Ramos (cell line): ENCODE data around the gene INTS14.
"Not testable (repeated sequence)": the region's sequence is repeated elsewhere in the genome, so short reads cannot be mapped to it uniquely, and the experiment has no call there.

Experiments
- in situ Hi-C: fragments of 300-500 bp; cut with MboI; formaldehyde crosslinking; loops from one replicate; pipeline ENCODE4 v1.14.3; 2022; ENCODE audit warnings: low sequenced_read_pairs; ENCODE audit not compliant: unreplicated experiment

Gene INTS14

GRCh38 chr15:65587094-65587493 is 23.8 kb downstream of the INTS14 start:
- in situ Hi-C loops: no loop called here

DNA sequence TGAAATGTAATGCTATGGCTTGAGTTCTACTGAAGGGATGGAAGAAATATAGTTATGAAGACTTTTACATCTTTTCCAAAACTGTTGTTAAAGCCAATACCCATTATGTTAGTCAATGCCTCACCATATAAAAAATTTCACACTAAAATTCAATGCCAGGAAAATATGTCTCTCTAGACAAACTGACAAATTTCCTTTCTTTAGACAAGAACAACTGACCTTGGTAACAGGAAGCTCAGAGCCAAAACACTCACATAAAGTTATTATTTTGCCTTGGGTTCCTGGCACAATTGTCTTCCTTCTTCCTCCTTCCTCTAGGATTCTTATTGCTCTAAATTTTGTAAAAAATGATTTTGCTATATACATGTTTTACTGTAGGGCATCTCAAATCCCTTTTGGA is 26.7 kb downstream of the INTS14 start:
- in situ Hi-C loops: no loop called here

- in situ Hi-C loops: no loop called here
Observed at GRCh38 chr15:65583701-65584100, 27.2 kb downstream of the INTS14 start.

DNA sequence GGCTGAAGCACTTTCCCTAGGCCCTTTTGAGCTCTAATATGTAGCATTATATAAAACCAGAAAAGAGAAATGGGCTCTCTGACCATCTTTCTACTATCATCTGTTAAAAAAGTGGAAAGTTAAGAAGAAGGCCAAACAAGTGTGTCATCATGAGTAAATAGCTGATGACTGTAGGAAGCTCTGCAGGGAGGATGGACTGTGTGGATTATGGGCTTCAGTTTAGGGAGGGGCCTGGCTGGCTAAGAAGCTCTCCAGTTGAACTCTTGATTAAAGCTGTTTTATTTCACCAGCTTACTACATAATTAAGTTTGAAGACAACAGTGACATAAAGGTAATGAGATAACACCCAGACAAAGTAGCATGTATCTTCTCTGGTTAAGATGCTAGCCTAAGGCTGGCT is 30.6 kb downstream of the INTS14 start:
- in situ Hi-C loops: no loop called here

DNA sequence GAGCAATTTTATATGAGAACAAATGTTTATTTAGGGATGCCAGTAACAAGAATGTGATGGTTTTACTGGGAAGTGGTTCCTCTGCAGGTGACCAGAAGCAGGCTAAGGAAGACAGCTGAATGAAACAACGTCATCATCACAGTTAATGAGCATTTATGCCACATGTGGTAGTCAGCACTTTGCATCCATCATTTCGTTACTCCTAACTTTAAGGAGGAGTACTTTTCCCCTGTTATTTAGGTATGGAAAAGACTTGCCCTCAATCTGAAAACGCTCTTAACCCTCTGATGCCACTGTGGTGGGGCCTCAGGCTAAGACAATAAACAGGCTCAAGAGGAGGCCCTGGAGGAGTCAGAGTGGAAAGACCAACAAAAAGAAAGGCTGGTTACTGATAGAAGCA is 31.2 kb downstream of the INTS14 start:
- in situ Hi-C loops: no loop called here

- in situ Hi-C loops: no loop called here
Observed at GRCh38 chr15:65578904-65579728, 31.8 kb downstream of the INTS14 start.

- in situ Hi-C loops: no loop called here
Observed at GRCh38 chr15:65577129-65577996, 33.6 kb downstream of the INTS14 start.

- in situ Hi-C loops: no loop called here
Observed at GRCh38 chr15:65576664-65577063, 34.3 kb downstream of the INTS14 start.

DNA sequence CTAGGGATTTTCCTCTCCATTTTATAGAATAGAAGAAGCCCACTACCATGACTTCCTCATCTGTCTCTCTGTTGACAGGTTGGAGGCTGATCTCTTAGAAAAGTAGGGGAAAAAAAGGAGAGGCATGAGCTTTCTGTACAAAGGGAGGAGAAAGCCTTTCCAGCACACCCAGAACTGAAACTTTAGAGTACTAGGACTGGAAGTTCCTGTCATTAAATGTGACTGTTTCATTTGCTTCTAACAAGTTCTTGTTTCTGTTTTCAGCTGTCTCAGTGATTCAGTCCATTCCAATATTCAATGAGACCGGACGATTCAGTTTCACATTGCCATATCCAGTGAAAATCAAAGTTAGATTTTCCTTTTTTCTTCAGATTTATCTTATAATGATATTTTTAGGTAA is 39.0 kb downstream of the INTS14 start:
- in situ Hi-C loops: no loop called here

DNA sequence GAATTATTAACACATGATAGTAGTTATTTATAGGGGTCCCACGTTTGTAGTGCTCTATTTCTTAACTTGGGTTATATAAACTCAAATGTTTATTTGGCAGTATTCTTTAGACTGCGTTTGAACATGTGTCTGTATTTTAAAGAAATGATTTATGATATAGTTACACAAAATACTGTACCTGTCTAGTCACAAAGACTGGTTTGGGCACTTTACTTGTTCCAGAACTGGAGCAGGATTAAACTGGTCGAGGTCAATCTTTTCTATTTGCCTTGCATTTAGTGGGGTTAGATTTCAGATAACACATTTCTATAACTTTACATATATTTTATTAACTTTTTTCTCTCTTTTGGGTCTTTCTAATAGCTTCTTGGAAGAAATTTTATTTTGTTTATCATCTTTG is 41.2 kb downstream of the INTS14 start:
- in situ Hi-C loops: no loop called here

- in situ Hi-C loops: no loop called here
Observed at GRCh38 chr15:65561934-65562333, 49.0 kb downstream of the INTS14 start.

GRCh38 chr15:65559941-65560340 is 51.0 kb downstream of the INTS14 start:
- in situ Hi-C loops: no loop called here

- in situ Hi-C loops: no loop called here
Observed at GRCh38 chr15:65558997-65559760, 51.8 kb downstream of the INTS14 start.

- in situ Hi-C loops: no loop called here
Observed at GRCh38 chr15:65558336-65558735, 52.6 kb downstream of the INTS14 start.

- in situ Hi-C loops: no loop called here
Observed at GRCh38 chr15:65556622-65557021, 54.3 kb downstream of the INTS14 start.

DNA sequence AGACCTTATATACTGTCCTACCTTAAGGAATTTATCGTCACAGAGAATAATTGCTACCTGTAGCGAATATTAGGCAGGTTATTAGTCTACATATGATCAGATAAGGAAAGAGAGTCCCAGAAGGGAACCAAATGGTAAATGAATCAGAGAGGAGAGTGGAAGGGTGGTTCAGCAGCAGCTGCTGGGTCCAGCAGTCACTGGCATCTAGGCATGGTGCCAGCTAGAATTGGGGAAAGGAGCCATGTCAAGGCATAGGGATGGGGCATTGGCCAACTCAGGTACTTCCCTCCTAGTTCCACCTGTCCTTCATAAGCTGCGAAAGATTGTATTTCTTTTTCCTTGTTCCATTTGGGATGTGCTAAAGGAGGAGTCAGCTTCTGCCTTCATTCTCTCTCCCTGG is 57.2 kb downstream of the INTS14 start:
- in situ Hi-C loops: no loop called here

DNA sequence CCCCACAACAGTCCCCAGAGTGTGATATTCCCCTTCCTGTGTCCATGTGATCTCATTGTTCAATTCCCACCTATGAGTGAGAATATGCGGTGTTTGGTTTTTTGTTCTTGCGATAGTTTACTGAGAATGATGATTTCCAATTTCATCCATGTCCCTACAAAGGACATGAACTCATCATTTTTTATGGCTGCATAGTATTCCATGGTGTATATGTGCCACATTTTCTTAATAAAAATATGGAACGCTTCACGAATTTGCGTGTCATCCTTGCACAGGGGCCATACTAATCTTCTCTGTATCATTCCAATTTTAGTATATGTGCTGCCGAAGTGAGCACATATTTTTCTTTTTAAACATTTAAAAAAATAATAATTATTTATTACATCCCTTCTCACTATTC is 58.1 kb downstream of the INTS14 start:
- in situ Hi-C loops: not testable (repeated sequence)

DNA sequence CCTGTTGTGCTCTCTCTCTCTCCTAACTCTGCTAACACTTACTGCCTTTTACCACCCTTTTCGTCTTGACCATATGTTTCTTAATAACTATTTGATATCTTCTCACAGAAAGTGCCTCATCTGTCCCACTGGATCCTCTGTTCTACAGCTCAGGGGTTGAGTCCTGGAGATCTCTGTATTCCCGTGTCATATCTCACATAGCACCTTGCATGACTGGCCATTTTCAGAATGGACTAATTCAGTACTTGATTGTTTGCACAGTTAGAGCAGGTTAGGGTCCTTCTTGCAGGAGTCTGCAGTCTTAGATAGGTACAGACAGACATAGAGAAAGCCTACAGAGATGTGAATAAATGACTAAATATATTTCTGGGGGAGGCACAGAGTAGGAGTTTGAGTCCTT is 59.7 kb downstream of the INTS14 start:
- in situ Hi-C loops: no loop called here

DNA sequence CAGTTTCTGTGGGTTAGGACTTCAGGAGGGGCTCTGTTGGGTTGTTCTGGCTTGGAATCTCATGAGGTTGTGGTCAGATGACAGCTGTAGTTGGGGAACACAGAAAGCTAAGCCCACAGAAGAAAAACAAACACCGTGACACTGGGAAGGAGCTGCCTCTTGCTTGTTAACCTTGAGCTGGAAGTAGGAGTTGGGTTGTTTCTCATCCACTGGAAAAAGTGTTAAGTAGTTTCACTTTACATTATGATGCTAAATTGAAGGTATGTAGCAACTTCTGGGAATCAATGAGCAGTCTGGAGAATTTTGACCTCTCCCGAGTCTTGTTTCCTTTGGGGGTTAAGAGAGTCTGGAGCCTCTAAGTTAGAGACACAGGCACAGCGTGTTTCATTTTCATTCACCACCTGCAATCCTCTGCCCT is 60.2 kb downstream of the INTS14 start:
- in situ Hi-C loops: no loop called here

DNA sequence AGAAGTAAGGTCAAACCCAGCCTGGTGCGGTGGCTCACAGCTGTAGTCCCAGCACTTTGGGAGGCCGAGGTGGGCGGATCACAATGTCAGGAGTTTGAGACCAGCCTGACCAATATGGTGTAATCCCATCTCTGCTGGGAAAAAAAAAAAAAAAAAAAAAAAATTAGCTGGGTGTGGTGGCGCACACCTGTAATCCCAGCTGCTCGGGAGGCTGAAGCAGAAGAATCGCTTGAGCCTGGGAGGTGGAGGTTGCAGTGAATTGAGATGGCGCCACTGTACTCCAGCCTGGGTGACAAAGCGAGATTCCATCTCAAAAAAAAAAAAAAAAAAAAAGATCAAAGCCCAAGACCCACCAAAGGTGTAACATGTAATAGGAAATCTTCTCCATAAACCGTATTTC is 61.6 kb downstream of the INTS14 start:
- in situ Hi-C loops: not testable (repeated sequence)

DNA sequence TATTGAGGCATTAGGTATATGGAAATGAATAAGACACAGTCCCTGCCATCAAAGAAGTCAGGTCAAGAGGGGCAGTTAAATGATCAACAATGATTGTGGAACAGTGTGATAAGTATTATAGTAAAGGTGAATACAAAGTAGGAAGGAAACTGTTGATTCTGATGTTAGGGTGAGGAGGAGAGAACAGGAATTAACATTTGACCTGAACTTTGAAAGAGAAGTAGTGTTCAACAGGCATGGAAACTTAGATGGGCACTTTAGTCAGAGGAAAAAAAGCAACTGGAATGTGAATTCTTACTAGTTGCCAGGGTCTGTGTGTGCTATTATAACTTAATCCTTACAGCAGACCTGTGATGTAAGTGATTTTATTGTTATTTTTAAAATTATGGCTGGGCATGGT is 63.1 kb downstream of the INTS14 start:
- in situ Hi-C loops: no loop called here
